ENCODE measurements around the gene IKZF5. TPM values are rescaled to one million over a fixed set of nuclear protein-coding genes. Genes with fewer than 3 reads are reported as not detected.

Gene IKZF5
- total RNA-seq, 1 donor from 2014 or later: 12.0 TPM

DNA sequence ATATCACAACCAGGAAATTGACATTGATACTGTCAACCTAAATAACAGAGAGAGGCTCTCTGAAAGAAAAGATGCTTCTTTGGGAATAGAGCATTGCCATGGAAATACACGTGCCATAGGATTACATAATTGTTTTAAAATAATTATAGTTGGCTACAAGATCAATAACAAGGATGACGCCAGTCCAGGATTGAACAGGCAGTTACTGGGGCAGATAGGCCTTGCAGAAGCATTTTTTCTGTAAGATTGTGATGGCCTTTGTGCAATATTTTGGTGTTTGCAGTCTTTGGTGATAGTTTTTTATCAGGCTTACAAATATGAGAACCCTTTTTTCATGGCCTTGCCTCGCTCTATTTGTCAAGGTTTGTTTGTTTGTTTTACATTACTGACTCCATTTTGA is 10.7 kb upstream of the IKZF5 start:
- DNase-seq (ENCODE audit: missing footprints) (no peak), ATAC-seq (no peak)
- intact Hi-C loops (cut with DNase I): no loop called here

DNA sequence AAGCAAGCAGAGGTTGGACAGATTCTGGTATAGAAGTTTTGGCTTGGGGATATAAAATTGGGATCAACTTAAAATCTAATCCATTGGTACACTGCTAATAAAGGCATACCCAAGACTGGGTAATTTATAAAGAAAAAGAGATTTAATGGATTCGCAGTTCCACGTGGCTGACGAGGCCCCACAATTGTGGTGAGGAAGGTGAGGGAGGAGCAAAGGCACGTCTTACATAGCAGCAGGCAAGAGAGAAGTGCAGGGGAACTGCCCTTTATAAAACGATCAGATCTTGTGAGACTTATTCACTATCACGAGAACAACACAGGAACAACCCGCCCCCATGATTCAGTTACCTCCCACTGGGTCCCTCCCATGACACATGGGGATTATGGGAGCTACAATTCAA is 9.9 kb upstream of the IKZF5 start:
- DNase-seq (ENCODE audit: missing footprints): no peak
- ATAC-seq: no peak
- intact Hi-C loops (cut with DNase I): no loop called here

DNA sequence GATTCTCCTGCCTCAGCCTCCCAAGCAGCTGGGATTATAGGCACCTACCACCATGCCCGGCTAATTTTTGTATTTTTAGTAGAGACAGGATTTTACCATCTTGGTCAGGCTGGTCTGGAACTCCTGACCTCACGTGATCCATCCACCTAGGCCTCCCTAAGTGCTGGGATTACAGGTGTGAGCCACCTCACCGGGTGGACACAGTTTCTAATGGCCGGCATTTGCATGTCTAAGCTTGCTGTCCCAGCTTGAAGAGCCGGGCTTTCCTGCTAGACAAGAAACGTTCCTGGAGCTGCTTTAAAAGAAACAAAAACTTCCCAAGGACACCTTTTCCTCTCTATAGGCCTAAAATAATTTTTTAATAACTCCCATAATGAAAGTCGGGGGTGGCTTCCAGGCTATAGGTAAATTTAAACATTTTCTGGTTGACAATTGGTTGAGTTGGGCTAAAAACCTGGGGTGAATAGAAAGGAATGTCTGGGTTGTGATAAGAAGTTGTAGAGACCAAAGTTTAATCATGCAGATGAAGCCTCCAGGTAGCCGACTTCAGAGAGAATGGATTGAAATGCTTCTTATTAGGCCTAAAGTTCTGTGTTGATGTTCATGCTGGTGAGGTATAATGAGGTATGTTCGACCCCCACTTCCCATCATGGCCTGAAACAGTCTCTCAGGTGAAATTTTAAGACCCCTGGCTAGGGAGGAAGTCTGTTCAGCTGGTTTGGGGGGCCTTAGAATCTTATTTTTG is 9.0 kb upstream of the IKZF5 start:
- intact Hi-C loops (cut with DNase I): no loop called here
- no peak for ATAC-seq
- DNase-seq (ENCODE audit: missing footprints): no peak

DNA sequence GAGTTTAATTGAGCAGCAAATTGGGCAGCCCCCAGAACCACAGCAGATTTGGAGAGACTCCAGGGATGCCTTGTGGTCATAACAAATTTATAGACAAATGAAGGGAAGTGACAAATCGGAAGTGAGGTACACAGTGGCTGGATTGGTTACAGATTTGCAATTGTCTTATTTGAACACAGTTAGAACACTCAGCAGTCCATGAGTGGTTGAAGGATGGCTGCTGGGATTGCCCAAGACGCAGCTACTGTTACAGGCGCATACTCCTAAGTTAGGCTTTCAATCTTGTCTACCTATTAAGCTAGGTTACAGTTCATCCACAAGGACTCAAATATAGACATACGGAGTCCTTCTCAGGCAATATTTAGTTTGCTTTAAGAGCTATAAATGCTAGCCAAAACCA is 7.6 kb upstream of the IKZF5 start:
- no peak for ATAC-seq
- DNase-seq (ENCODE audit: missing footprints): no peak
- intact Hi-C loops (cut with DNase I): no loop called here

DNA sequence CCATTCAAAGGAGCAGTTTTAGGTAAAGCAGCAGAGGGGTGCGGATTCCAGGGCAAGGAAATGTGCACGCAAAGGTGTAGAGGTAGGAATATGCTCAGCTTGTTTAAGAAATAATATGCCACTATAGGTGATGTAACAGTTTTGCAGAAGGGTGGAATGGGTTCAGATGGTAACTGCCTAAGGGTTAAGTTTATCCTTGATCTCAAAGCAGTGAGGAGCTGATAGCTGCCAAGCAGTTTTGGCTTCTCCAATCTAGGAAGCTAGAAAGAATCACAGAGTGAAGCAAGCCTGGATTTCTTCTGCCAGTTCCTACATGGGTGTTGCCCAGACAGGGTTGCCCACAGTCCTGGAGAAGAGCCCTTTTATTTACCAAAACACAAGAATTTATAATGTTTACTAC is 6.2 kb upstream of the IKZF5 start:
- ATAC-seq (no peak), DNase-seq (ENCODE audit: missing footprints) (no peak)
- intact Hi-C loops (cut with DNase I): no loop called here

DNA sequence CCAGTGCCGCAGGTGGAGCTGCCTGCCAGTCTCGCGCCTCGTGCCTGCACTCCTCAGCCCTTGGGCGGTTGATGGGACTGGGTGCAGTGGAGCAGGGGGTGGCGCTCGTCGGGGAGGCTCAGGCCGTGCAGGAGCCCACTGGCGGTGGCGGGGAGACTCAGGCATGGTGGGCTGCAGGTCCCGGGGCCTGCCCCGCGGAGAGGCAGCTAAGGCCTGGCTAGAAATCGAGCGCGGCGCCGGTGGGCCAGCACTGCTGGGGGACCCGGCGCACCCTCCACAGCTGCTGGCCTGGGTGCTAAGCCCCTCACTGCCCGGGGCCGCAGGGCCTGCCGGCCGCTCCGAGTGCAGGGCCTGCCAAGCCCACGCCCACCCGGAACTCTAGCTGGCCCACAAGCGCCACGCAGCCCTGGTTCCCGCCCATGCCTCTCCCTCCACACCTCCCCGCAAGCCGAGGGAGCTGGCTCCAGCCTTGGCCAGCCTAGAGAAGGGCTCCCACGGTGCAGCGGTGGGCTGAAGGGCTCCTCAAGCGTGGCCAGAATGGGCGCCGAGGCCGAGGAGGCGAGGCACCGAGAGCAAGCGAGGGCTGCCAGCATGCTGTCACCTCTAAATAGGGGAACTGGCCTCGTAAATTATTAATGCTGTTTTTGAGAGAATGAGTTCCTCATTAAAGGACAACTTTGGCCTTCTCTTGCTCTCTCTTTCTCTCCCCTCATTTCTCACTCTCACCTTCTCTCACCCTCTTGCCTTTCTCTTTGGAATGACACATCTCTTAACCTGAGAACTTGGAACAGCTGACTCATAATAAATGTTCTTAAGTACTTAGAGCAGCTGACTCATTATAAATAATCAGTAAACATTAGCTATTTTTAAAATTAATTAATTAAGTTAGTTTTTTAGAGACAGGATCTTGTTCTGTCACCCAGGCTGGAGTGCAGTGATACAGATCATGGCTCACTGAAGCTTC is 5.1 kb upstream of the IKZF5 start:
- intact Hi-C loops (cut with DNase I): no loop called here
- no peak for DNase-seq (ENCODE audit: missing footprints)

DNA sequence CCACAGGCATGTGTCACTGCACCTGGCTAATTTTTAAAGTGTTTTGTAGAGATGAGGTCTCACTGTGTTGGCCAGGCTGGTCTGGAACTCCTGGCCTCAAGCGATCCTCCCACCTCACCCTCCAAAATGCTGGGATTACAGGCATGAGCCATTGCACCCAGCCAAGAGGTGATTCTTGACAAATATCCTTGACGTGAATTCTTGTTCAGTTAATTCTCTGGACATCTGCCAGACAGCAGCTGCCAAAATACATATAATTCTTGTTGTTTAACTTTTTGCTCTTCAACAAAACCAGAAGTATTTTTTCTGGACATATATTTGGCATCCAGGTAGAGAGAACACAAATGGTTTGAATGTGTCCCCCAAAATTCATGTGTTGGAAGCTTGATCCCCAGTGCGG is 3.4 kb upstream of the IKZF5 start:
- ATAC-seq: no peak
- DNase-seq (ENCODE audit: missing footprints): no peak
- intact Hi-C loops (cut with DNase I): no loop called here

More for the DNA sequence above, 5.1 kb upstream of the IKZF5 start:
- ATAC-seq: no peak

DNA sequence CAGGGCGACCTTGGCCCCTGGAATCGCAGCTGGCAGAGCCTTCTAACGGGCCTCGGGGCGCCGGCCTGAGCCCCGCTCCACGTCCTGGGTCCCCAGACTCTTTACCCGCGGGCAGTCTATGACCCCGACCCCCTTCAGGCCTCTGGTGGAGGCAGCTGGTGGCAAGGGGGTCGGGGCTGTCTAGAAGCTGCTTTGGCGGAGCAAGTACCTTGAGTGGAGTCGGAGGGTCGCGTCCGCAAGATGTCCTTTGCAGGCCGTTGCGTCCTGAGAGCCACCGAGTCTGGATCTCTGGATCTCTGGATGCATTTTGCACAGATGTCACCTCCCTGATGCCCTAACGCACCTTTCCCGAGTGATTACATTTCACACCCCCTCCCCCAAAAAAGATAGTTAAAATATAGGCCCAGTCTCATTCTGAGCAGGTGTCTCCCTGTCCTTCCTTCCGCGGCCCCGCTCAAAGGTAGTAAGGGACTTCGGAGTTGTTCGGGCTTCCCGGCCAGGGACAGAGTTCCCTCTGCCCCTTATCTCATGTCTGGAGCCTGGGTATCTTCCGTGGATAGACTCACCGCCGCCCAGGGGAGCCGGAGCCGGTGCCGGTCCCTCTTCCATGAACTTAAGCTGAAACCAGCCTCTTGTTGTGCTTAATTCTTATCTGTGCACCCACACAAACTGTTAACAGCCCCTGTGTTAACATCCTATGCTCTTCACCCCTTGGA is 668 bp upstream of the IKZF5 start:
- peak; percentile 34 for ATAC-seq
- peak; percentile 78 for DNase-seq (ENCODE audit: missing footprints)
- intact Hi-C loops (cut with DNase I): loop anchor here (5.0 kb wide), 1 partner anchor 57 kb away; the partner anchor contains the start of gene C10orf88

DNA sequence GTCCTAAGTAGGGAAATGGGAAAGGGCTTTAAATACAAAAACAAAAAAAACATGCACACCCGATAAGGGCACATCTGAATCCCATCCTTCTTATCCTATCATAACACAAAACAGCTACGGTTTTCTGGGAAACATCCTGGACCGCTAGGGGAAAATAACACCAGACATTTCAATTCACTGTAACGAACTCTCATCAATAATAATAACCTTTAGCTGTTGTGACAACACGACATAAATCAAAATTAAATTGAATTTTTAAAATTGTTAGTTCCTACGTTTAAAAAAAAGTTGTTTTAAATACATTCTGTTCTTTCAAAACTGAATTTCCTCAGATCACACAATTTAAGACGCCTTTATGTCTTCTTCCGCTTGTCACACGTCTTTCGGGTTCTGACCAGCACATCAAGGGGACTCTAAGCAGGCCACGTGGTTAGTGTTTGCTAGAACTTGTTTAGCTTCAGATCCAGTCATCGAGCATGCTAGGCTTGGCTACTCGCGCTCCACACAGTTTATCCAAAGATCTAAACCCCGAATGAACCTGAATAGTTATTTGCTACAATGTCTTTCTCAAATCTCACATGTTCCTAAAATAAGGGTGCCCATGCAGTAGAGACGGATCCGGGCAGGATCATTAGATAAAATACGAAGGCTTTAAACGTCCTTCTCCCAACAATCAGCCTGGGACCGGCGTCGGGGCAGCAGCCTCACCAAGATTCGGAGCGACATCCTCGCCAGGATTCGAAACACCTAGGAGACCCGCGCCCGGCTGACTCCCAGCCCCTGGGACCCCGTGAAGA is 839 bp downstream of the IKZF5 start:
- intact Hi-C loops (cut with DNase I): loop anchor here (1.0 to 5.0 kb wide), 2 partner anchors 27 to 55 kb away; partner anchors contain the start of genes C10orf88 and PSTK
- no peak for ATAC-seq
- no peak for DNase-seq (ENCODE audit: missing footprints)

DNA sequence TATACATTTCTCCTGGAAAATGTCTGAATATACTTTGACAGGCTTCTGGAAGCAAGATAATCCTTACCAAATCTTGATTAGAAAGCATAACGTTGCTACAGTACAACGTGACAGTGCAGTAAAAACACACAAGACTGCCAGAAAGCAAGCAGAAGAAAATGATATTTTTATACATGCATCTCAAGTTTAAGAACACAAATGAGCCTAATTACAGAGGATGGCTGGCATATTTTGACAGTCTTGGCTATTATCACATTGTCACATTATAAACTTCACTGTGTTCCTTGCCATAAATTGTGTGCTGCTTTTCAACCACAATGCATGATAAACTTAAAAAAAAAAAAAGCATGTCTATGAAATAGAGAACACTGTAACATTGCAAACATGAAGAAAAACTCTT is 4.3 kb downstream of the IKZF5 start:
- no peak for DNase-seq (ENCODE audit: missing footprints)
- ATAC-seq: no peak
- intact Hi-C loops (cut with DNase I): no loop called here

DNA sequence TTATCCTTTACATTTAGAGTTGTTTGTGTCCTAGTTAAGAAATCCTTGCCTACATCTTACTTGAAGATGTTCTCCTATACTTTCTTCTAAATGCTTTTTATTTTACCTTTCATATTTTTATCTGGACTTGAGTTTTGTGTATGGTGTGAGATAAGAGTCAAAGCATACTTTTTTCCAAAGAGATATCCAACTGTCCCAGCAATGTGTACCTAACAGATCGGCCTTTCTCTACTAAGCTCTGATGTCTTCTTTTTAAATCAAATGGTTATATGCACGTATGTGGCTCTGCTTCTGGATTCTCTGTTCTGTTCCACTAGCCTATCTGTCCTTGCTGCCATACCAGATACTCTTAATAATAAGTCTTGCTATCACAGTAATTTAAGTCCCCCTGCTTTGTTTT is 7.2 kb downstream of the IKZF5 start:
- no peak for ATAC-seq
- intact Hi-C loops (cut with DNase I): no loop called here
- no peak for DNase-seq (ENCODE audit: missing footprints)

DNA sequence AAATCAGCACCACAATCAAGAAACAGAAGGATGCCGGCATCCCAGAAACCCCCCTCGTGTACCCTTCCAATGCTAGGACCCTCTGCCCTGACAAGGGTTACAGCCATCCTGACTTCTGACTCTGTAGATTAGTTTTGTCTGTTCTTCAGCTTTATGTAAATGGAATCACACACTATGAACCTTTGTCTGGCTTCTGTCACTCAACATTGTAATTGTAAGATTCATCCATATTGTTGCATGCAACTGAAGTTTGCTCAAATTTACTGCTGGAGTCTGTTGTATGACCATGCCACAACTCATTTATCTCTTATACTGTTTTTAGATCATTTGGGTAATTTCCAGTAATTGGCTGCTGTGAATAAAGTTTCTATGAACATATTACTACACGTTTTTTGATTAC is 8.4 kb downstream of the IKZF5 start:
- DNase-seq (ENCODE audit: missing footprints) (no peak), ATAC-seq (no peak)
- intact Hi-C loops (cut with DNase I): no loop called here

DNA sequence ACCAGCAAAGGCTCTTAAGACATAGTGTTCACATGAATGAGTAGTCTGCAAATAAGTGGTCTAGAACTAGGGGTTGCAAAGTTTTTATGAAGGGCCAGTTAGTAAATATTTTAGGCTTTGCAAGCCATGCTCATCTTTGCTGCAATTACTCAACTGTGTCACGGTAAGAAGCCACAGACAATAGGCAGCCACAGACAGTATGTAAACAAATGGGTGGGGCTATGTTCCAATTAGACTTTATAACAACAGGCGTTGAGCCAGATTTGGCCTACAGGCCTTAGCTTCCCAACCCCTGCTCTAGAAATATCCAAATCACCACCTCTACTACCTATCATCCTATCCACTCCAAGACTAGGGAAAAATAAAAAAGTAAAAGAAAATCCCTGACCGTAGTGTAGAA is 9.2 kb downstream of the IKZF5 start:
- intact Hi-C loops (cut with DNase I): no loop called here
- DNase-seq (ENCODE audit: missing footprints): no peak
- no peak for ATAC-seq

DNA sequence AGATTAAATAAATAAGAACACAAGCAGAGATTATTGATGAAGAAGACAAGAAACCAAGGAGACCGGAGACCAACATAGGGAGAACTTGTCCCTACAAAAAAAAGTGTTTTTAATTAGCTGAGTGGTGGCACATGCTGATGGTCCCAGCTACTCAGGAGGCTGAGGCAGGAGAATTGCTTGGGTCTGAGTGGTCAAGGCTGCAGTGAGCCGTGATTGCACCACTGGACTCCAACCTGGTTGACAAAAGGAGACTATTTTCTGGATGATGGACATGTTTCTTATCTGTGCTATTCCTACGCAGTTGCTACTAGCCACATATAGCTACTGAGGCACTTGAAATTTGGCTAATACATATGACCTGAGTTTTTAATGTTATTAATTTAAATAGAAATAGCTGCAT is 9.7 kb downstream of the IKZF5 start:
- ATAC-seq: no peak
- intact Hi-C loops (cut with DNase I): no loop called here
- DNase-seq (ENCODE audit: missing footprints): no peak

DNA sequence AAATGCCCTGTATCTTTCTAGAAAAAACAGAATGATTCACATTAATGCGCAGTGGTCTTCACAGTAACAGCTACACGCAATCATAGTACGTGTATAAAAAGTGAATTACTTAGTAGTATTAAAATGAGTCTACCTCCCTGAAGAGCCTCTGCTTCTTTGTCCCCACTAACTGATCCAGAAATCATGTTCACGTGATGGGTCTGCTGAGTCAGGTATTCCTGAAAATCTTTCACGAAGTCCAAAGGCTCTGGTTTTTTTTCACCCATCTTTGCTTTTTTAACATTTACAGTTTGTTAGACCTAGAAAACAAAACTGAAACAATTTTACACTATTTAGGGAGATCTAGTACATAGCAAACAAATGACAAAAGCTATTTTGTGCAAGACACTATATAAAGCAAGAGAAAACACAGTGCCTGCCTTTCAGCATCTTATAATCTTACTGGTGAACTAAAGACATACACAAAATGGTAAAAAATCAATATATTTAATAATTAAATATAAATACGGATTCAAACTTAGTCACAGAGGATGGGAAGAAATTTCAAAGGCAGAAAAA is 10.2 kb downstream of the IKZF5 start:
- DNase-seq (ENCODE audit: missing footprints) (no peak), ATAC-seq (no peak)
- intact Hi-C loops (cut with DNase I): no loop called here

DNA sequence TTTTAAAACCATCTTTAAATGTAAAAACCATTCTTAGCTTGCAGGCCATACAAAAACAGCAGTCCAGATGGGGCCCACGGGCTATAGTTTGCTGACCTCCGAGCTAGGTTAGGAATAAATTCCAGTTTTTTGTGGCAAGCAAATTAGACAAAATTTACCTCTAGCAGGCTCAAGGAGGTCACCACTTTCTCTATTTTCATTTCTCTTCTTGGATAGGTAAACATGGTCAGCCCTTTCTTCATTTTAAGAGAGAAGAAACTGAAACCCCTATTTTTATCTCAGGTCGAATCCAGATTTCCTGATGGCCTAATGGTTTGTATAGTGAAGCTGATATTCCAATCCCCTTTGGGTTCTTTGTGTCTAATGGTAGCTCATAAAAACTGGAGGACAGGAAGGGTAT is 10.7 kb downstream of the IKZF5 start:
- intact Hi-C loops (cut with DNase I): no loop called here
- ATAC-seq (no peak), DNase-seq (ENCODE audit: missing footprints) (no peak)

DNA sequence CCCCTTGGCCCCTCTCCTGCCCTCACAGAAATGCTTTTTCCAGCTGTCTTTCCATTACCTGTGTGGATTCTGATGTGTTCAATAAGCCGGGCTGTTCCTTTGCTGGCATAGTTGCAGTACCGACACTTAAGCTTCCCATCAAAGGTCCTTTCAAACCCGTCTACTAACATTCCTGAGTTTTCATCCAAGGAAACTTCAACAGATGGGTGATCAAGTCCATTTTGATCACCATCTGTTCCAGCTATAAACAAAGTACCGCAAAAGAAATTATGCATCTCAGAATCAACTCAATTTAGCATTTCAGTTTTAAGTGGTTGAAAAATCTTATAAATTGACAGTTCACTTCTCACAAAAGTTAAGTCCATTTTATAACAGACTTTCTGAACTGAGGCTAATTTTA is 12.7 kb downstream of the IKZF5 start:
- intact Hi-C loops (cut with DNase I): no loop called here
- no peak for DNase-seq (ENCODE audit: missing footprints)
- ATAC-seq: no peak

DNA sequence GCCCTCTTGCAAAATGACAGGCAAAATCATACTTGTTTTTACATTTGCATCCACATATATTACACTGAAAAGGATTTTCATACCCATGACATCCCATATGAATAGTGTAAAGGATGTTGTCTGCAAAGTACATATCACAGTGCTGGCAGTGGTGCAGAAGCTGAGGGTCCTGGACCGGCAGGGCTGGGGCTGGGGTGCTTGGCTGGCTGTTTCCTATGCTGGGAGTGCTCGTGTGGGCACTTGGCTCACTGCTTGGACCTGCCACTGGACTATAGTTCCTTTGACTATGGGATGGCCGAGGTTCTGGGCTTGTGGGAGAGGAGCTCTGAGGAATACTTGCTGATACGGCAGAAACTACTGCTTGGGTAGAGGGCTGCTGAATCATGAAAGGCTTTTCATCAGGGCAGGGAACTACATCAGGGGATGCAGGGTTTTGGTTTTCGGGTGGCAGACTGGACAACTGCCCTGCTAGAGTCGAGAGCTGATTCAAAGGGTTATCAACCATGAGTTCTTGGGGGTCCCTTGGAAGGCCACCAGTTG is 14.7 kb downstream of the IKZF5 start:
- no peak for DNase-seq (ENCODE audit: missing footprints)
- intact Hi-C loops (cut with DNase I): no loop called here
- no peak for ATAC-seq
